GM10266 (cell line): ENCODE measurements around the gene PPRC1.

Experiments used
- DNase-seq: peaks from one replicate; pipeline ENCODE4 v3.0.0; 2012; ENCODE audit errors: extremely low spot score
- CTCF ChIP-seq: IDR thresholded peaks from 2 replicates; pipeline ENCODE4 v1.5.1; 2012; ENCODE audit warnings: mild to moderate bottlenecking, low read depth; ENCODE audit not compliant: control insufficient read depth, insufficient read depth; ENCODE audit errors: missing control alignments

PPRC1 gene

GRCh38 chr10:102159831-102160230 is 27.0 kb downstream of the PPRC1 start:
- DNase-seq, result no peak
- TF ChIP-seq CTCF, result no peak

GRCh38 chr10:102163342-102163989 is 30.6 kb downstream of the PPRC1 start:
- DNase-seq, result no peak
- no peak for TF ChIP-seq CTCF

GRCh38 chr10:102167861-102168260 is 35.0 kb downstream of the PPRC1 start:
- DNase-seq, result no peak
- no peak for TF ChIP-seq CTCF

GRCh38 chr10:102170602-102171001 is 37.8 kb downstream of the PPRC1 start:
- no peak for TF ChIP-seq CTCF

GRCh38 chr10:102172288-102172687 is 39.4 kb downstream of the PPRC1 start:
- no peak for DNase-seq
- TF ChIP-seq CTCF, result no peak

More at GRCh38 chr10:102170602-102171001, 37.8 kb downstream of the PPRC1 start:
- no peak for DNase-seq

- DNase-seq, result no peak
- TF ChIP-seq CTCF, result no peak
Measured at GRCh38 chr10:102175415-102175814, 42.6 kb downstream of the PPRC1 start.

GRCh38 chr10:102184606-102185005 is 51.8 kb downstream of the PPRC1 start:
- no peak for DNase-seq
- TF ChIP-seq CTCF, result no peak
